HG03039 (cell line): ENCODE data around the gene SEC22B.
"Not testable (repeated sequence)": the region's sequence is repeated elsewhere in the genome, so short reads cannot be mapped to it uniquely, and the experiment has no call there.

Source experiments
- ATAC-seq: cut with Tn5 transposase; IDR thresholded peaks from one replicate; pipeline ENCODE4 v1.9.1; 2021; ENCODE audit warnings: mild to moderate bottlenecking, moderate library complexity; ENCODE audit not compliant: unreplicated experiment

Gene SEC22B

DNA sequence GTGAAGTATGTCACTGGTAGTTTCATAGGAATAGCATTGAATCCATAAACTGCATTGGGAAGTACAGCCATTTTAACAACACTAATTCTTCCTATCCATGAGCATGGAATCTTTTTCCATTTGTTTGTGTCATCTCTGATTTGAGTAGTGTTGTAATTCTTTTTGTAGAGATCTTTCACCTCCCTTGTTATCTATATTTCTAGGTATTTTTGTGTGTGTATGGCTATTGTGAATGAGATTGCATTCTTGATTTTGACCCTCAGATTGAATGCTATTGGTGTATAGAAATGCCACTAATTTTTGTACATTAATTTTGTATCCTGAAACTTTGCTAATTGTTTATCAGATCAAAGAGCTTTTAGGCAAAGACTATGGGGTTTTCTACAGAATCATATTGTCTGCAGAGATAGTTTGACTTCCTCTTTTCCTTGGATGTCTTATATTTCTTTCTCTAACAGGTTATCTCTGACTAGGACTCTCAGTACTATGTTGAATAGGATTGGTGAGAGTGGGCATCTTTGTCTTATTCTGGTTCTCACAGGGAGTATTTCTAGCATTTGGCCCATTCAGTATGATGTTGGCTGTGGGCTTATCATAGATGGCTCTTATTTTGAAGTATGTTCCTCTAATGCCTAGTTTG, 26.8 kb downstream of the SEC22B start:
- not testable (repeated sequence) for ATAC-seq

DNA sequence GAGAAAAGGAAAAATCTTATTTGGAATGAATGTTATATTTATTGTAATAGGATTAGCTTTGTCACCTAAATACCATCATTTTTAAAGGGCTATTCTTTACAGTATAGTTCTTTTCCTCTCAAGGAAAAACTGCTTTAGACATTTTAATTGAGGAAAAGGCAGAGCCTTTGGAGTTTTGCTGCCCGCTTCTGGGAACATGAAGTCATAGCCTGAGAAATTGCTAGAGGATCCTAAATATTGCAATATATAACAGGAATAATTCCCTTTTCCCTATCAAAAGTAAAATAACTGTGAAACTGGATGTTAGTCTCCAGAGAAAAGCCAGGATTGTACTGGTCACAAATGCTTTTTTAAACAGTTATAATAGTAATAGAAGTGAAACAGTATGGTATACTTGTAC, 30.5 kb downstream of the SEC22B start:
- not testable (repeated sequence) for ATAC-seq

DNA sequence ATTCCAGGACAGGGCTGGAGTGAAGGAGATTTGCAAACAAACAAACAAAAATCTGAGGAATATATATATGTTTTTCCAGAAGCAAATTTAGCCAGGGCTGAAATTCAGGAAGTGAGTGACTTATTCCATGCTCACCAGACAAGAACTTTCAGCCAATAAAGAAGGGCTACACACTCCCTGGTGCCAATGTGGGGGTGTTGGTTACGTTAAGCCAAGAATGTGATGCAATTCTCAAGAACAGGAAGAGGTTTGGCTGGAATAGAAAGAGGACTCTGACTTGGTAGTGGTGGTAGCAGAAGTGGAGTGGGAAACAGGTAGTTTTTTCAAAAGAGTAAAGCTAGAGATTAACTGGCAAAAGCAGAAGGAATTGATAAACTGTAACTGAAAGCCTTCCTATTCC, 31.7 kb downstream of the SEC22B start:
- not testable (repeated sequence) for ATAC-seq

DNA sequence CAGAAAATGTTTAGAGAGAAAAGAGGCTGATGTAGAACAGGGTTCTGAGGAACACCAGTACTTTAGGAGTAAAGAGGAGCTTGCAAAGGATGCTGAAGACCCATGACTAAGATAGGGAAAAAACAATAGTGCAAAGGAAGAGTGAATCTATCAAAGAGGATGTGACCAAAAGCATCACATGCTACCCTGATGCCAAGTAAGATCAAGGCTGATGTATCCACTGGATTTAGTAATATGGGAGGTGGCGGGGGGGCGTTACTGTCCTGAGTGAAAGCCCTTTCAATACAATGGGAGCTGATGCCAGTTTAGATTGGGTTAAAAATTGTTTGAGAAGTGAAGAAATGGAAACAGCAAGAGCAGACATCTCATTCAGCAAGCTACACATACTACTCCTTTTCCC, 32.2 kb downstream of the SEC22B start:
- not testable (repeated sequence) for ATAC-seq

DNA sequence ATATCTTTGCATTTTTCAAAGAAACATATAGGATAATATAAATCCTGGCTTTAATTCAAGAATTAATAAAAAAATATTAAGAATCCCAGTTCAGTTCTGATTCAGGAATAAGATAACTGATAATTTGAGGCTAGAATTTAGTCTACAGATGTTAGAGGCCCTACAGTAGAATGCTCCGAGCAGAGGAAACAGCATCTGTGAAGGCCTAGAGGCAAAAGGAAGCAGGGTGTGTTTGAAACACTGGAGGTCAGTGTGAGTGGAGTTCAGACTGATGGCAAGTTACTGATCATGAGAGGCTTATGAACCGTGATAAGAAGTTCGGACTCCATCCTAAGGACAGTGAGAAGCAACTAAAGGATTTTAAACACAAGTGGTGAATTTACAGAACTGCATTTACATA, 33.0 kb downstream of the SEC22B start:
- not testable (repeated sequence) for ATAC-seq

DNA sequence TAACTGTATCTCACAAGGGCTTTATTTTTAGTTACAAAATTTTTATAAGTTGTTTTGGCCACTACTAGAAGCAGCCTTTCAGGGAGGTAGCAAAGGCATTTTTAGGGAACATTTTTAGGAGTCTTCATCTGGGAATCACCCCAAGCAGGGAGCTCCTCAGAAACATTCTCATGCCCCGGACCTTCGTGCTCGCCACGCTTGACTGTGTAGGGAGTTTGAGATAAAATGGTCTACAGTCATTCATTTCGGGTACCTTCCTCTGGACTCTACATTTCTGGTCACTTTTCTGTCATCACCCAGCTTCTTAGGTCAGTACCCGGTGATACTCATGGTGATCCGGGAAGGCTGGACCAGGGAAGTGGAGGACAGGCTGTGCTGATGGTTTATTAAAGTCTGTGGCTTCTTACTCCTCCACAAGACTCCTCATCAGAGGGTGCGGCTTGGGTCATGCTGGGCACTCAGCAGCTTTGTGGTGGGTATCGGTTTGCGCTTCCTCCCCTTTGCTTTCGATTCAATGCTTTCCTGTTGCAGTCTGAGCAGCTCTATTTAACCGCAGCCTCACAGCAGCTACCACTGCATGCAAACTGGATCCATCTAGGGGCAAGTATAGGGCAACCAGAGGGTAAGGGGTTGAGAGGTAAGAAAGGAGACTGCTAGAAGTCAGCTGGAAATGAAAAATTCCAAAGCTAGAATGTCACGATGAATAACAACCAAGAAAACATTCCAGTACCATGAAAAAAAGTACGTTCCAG, 33.6 kb downstream of the SEC22B start:
- ATAC-seq = peak; percentile 98

DNA sequence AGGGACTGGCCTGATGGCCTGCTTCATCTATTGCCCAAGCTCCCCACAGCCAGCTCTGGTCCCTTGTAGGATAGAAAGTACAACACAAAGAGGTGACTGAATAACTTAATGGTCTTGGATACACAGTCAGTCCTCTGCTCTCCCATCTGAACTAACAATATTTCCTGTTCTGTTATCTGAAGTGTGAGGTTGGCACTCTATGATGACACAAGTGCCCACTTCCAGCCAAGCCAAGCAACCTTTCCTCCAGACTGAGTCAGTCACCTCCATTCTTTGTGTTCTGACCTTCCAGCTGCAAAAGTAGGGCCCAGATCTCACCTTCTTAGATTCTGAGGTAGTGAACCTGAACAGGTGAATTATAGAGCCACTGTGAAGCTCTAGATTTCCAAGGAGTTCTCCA, 34.5 kb downstream of the SEC22B start:
- not testable (repeated sequence) for ATAC-seq

DNA sequence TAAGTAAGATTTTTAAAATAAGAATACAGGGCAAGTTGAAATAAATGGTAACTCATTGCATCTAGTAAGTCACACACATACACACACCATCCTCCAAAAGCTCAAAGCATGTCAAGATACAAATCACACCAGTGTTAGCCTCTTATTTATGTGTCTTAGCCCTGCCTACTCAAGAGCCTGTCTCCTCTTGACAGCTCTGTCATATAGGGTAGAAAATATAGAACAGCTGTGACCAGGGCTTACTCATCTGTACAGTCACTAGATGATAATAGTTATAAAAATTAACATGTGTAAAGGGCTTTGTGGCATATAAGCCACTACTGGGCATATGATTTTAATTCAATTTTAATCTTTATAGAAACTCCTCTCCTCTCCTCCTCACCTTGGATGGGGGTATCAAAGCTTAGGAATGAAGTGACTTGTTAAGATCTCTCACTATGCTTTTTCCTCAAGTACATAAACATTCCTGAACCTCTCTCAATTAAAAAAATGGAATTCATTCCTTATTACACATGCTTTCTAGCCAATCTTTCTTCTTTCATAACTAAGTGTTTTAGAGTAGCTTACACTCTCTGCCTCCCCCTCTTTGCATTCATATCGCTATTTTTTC, 35.6 kb downstream of the SEC22B start:
- ATAC-seq = not testable (repeated sequence)

DNA sequence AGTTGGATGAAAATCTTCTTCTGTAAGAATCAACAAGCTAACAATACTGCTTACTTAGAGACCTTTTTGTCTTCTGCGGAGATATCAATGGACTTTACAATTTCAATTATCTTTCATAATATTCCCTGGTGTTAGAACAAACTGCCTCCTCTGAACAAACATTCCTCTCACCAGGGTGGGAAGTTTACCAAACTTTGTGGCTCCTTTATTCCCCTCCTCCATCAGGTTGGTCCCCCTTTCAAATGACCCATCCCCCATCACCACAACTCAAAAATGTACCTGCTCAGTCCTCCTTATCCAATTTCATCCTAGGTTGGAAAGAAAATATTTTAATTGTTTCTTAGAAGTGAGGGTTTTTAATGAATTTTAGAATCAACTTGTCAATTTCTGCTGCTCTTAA, 40.2 kb downstream of the SEC22B start:
- ATAC-seq = not testable (repeated sequence)

DNA sequence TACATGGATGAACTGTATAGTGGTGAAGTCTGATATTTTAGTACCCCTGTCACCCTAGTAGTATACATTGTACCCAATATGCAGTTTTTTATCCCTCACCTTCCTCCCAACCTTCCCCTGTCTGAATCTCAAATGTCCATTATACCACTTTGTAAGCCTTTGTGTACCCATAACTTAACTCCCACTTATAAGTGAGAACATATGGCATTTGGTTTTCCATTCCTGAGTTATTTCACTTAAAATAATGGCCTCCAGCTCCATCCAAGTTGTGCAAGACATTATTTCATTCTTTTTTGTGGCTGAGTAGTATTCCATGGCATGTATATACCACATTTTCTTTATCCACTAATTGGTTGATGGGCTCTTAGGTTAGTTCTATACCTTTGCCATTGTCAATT, 42.4 kb downstream of the SEC22B start:
- not testable (repeated sequence) for ATAC-seq

DNA sequence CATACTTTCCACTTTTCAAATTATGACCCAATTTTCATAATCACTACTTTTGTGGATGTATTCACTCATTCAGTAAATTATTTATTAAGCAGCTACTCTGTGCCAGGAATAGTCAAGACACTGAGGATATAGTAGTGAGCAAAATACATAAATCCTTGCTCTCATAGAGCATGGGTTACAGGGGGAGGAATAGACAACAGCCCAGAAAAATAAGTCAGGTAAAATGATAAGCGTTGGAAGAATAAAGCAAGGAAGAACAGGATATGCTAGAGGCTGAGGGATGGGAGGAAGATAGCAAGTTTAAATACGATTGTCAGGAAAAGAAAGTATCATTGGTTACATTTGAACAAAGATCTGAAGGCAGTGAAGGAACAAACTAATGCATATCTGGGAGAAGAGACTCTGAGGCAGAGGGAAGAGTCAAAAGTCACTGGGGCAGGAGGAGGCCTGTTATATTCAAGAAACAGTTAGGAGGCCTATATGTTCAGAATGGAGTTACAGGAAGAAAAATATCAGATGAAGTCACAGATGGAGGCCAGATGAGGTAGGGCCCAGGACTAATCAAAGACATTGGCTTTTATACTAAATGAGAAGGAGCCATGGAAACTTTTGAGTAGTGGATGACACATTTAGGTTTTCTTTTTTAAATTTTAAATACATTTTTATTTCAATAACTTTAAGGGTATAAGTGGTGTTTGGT, 42.9 kb downstream of the SEC22B start:
- no peak for ATAC-seq

DNA sequence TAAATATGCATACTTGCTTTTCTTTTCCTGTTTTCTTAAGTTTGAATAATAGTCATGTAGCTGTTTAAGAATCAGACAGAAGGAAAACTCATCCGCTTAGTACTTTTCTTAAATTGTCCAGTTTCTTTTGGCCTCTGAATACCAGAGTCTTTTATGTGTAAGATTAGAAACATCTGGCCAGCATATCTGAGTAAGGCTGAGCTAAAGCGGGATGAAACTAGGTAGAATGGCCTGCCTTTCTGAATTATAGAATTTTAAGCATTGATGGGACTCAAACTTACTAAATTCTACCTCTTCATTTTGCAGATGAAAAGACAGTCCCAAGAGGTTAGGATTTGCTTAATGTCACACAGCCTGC, 43.9 kb downstream of the SEC22B start:
- not testable (repeated sequence) for ATAC-seq

DNA sequence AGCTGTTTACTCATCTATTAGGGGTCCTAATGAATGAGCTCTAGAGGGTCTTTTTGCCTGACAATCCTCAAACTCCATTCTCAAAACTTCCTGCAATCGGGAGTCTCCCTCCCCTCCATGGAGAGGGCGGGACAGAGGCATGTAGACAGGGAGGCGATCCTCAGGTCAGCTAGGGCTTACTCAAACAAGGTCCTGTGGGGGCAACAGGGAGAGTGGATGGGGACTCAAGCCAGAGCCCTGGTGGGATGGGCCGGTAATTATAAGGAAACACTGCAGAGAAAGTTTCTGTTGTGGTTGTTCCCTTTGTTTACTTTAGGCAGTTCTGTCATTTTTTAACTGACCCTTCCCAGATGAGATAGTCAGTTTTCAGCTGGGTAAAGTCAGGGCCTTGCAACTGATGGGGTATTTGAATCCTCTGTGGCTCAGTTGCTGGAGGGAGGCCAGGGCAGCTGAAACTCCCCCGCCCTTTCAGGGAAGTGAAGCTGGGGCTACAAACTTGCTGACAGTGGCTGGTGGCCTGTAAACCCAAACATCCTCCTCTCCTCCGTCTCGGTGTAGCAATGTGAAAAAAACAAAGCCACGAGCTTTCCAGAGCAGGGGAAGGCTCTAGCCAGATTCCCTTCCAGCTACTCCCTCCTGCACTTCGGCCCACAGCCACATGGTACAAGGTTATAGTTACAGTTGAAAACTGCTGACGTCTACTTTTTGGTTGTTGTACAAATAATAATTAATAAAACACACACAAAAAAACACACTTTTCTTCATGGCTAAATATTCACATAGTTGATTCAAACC, 44.5 kb downstream of the SEC22B start:
- ATAC-seq = peak; percentile 79

DNA sequence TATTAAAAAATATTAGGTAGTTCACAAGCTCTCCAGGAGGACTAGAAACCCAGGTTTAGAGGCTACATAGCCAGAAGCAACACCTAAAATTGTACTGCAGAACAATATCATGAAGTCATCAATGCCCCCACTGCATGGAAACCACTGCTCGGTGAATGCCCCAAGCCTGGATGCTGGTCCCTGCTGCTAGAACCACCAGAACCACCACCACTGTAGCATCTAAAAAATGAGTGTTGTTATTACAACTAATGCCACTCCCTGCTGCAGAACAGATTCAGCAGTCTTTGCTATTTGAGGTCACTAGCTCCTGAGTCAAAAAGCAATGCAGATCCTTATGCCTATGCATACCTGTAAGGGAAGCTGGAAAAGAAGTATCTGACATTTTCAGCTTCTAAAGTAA, 48.4 kb downstream of the SEC22B start:
- not testable (repeated sequence) for ATAC-seq

DNA sequence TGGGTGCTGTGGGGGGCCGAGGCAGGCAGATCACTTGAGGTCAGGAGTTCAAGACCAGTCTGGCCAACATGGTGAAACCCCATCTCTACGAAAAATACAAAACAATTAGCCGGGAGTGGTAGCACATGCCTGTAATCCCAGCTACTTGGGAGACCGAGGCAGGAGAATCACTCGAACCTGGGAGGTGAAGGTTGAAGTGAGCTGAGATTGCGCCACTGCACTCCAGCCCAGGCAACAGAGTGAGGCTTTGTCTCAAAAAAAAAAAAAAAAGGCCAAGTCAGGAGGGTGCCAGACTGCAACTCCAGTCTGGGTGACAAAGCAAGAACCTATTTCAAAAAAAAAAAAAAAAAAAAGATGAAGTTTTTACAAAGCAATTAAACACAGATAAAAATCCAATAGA, 50.1 kb downstream of the SEC22B start:
- not testable (repeated sequence) for ATAC-seq

DNA sequence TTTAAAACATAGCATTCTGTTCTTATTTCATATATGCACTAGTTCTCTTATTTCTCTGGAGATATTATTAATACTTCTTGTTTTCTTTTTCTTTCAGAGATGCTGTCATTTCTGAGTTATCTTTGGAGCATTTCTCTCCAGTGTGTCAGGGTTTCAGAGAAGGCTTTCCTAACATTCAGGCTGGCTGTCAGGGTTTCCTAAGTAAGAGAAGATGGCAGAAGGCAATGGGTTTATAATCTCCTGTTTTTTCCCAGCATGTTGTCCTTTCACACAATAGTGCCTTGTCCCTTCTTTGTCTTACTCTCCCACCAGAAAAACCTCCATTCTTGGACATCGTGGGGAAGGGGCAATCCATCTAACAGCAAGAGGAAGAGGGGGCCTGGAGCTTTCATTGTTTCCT, 51.7 kb downstream of the SEC22B start:
- ATAC-seq = not testable (repeated sequence)

DNA sequence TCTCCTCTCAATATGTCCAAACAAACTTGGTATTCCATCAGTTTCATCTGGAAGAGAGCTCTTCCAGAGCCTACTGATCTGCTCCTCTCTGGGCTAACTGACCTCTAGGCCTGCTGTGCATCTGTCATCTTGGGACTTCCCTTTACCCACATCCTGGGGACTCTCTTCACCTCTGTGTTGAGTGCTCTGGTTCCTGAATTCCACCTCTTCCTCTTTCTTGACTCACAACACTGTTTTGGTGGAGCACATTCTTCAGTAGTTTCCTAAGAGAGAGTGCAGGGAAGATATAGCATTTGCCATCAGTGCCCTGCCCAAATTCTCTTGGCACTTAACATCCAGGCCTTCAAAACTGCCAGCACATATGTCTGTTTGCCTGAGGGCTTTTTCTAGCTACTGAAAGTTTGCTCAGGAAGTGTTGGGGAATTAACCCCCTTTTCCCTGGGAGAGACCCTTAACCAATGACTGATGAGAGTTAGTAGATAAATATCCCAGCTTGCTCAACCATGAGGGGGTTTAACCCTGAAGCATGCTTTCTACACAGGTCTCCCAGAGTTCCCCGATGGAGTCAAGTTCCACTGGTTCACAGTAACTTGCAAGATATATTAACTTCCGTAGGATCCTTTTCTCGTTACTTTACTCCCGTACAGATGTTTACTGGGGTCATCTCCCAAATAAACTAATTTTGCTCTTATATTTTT, 52.4 kb downstream of the SEC22B start:
- not testable (repeated sequence) for ATAC-seq

DNA sequence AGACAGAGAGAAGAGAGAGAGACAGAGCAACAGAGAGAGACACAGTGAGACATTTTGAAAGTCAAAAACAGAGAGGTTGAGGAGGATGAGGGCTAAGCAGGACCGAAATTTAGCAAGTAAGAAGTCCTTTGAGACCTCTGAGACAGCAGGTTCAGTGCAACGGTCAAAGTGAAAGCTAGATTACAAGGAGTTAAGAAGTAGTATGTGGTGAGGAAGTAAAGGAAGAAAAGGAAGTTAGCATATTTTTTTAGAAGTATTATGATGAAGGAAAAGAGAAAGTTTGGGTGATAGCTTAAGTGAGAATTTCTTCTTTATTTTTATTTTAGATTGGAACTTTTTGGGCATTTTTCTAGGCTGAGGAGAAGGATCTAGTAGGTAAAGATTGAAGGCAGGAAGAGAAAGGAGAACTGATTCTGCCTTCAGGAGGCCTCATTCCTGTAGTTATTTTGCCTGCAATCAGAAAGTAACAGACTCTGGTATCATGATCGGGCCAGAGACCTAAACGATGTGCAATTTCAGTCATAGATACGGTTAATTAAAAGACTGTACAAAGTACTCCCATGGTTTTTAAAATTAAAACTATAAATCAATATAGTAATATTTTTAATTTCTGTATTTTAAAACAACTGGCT, 53.9 kb downstream of the SEC22B start:
- peak; percentile 66 for ATAC-seq

DNA sequence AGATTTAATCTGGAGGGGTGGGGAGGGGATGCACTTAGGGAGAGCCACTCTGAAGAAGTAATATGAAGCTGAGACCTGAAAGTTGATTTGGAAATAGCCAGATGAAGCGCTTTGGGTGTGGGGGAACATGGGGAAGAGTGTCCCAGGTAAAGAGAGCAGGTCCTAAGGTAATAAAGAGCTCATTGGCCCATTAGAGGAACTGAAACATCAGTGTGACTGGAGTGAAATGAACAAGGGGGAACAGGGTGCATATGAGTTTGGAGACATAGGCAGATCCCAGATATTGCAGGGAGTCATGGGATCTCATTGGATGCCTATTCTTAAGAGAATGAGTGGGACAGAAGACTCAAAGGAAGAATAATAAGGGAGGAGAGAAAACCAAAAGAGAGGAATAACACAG, 54.5 kb downstream of the SEC22B start:
- not testable (repeated sequence) for ATAC-seq

DNA sequence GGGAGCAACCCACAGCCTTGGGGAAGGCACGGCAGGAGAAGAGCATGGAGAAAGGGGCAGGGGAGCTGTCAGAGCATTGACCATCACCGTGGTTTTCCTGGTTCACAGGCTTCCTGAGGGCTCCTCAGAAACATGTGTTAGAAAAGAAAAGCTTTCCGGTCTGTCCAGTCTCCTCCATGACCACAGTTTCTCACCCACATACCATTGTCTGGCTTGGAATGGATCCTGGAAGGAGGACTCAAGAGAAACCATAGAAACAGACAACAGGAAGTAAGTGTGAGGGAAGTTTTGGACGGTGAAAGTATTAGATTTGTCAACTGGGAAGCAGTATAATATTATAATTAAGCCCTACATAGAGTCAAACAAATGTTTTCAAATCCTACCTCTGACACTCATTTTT, 55.8 kb downstream of the SEC22B start:
- ATAC-seq = not testable (repeated sequence)
